ENCODE results near the gene RHOG. TPM values are rescaled to one million over a fixed set of nuclear protein-coding genes. Genes with fewer than 3 reads are reported as not detected.

The RHOG gene
- total RNA-seq, 1 donor from 2014 or later: 23.1 TPM

DNA sequence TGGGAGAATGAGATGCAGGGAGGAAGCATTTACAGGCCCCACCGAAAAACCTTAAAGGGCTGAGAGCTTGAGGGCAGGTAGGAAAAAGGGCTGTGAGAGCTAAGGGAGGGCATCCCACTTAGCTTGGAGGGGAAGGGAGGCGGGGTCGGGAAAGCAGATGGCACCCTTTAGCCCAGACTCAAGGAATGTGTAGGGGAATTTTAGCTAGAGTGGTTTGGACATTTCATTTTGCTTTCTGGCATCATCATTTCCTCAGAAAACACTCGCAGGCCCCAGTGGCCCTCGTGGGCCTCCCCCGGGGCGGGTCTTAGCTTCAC lies 13.9 kb upstream of the RHOG start:
- TF ChIP-seq, protein P1, sequence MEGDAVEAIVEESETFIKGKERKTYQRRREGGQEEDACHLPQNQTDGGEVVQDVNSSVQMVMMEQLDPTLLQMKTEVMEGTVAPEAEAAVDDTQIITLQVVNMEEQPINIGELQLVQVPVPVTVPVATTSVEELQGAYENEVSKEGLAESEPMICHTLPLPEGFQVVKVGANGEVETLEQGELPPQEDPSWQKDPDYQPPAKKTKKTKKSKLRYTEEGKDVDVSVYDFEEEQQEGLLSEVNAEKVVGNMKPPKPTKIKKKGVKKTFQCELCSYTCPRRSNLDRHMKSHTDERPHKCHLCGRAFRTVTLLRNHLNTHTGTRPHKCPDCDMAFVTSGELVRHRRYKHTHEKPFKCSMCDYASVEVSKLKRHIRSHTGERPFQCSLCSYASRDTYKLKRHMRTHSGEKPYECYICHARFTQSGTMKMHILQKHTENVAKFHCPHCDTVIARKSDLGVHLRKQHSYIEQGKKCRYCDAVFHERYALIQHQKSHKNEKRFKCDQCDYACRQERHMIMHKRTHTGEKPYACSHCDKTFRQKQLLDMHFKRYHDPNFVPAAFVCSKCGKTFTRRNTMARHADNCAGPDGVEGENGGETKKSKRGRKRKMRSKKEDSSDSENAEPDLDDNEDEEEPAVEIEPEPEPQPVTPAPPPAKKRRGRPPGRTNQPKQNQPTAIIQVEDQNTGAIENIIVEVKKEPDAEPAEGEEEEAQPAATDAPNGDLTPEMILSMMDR (IDR thresholded peaks at IDR 0.05; ENCODE audit: borderline replicate concordance): no peak
- no peaks in the 10 kb centered on the region for H3K9me3 ChIP-seq (replicated peaks)
- H3K27ac ChIP-seq (replicated peaks): peak overlapping the region; percentile 96
- intact Hi-C loops (cut with micrococcal nuclease): loop anchor here (10.0 kb wide), 1 partner anchor 100 kb away; no protein-coding TSS in a partner anchor
- H3K4me1 ChIP-seq: peaks cover 54% of the 10 kb centered on the region
- H3K36me3 ChIP-seq: no peaks in the 10 kb centered on the region
- no peak for DNase-seq
- H3K27me3 ChIP-seq (ENCODE audit: low read depth): peaks cover 24% of the 10 kb centered on the region
- peak overlapping the region; percentile 92 for H3K4me3 ChIP-seq

- Histone ChIP-seq H3K9me3 (replicated peaks) (no peaks in the 10 kb centered on the region), H3K4me1 (peaks cover 48% of the 10 kb centered on the region), H3K4me3 (peak overlapping the region; percentile 92), H3K36me3 (no peaks in the 10 kb centered on the region), H3K27me3 (ENCODE audit: low read depth) (peaks cover 24% of the 10 kb centered on the region), H3K27ac (replicated peaks) (peak overlapping the region; percentile 96)
- peak; percentile 21 for DNase-seq
- TF ChIP-seq, protein P1 (IDR thresholded peaks at IDR 0.05; ENCODE audit: borderline replicate concordance): no peak
- intact Hi-C loops (cut with micrococcal nuclease): loop anchor here (10.0 kb wide), 1 partner anchor 101 kb away; no protein-coding TSS in a partner anchor
These were observed 13.3 kb upstream of the RHOG start for GRCh38 chr11:3853899-3854659.

- H3K9me3 ChIP-seq (replicated peaks): no peaks in the 10 kb centered on the region
- peaks cover 26% of the 10 kb centered on the region for H3K27me3 ChIP-seq (ENCODE audit: low read depth)
- peaks cover 43% of the 10 kb centered on the region for H3K4me1 ChIP-seq
- intact Hi-C loops (cut with micrococcal nuclease): loop anchor here (10.0 kb wide), 1 partner anchor 101 kb away; no protein-coding TSS in a partner anchor
- DNase-seq: no peak
- H3K36me3 ChIP-seq: no peaks in the 10 kb centered on the region
- TF ChIP-seq, protein P1 (IDR thresholded peaks at IDR 0.05; ENCODE audit: borderline replicate concordance): no peak
- no peak overlapping the region for H3K4me3 ChIP-seq
- H3K27ac ChIP-seq (replicated peaks): no peak overlapping the region
These were observed 12.7 kb upstream of the RHOG start for GRCh38 chr11:3853545-3853842.

- H3K4me3 ChIP-seq: no peak overlapping the region
- TF ChIP-seq, protein P1 (IDR thresholded peaks at IDR 0.05; ENCODE audit: borderline replicate concordance): peak; percentile 79
- no peak for DNase-seq
- intact Hi-C loops (cut with micrococcal nuclease): no loop called here
- no peaks in the 10 kb centered on the region for H3K9me3 ChIP-seq (replicated peaks)
- H3K27me3 ChIP-seq (ENCODE audit: low read depth): peaks cover 50% of the 10 kb centered on the region
- H3K27ac ChIP-seq (replicated peaks): no peak overlapping the region
- no peaks in the 10 kb centered on the region for H3K36me3 ChIP-seq
- peaks cover 3% of the 10 kb centered on the region for H3K4me1 ChIP-seq
These were observed 8.6 kb upstream of the RHOG start for GRCh38 chr11:3849297-3849874.

DNA sequence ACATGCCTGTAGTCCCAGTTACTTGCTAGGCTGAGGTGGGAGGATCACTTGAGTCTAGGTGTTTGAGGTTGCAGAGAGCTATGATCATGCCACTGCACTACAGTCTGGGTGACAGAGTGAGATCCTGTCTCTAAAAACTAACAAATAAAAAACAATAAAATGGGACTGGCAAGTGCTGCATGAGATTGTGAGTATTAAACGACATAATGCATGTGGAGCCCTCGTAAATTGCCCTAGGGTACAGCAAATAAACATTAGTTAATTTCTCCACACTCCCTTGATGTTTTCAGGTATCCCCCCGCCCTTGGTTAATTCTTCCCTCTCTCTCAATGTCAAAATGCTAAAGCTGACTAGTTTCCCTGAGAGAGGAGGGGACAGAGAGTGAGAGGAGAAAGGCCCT lies 4.9 kb upstream of the RHOG start:
- intact Hi-C loops (cut with micrococcal nuclease): no loop called here
- Histone ChIP-seq H3K4me3 (no peak overlapping the region), H3K9me3 (replicated peaks) (no peaks in the 10 kb centered on the region), H3K27ac (replicated peaks) (no peak overlapping the region), H3K27me3 (ENCODE audit: low read depth) (peaks cover 34% of the 10 kb centered on the region), H3K4me1 (peaks cover 10% of the 10 kb centered on the region), H3K36me3 (no peaks in the 10 kb centered on the region)
- TF ChIP-seq, protein P1 (IDR thresholded peaks at IDR 0.05; ENCODE audit: borderline replicate concordance): no peak
- no peak for DNase-seq

Measured in left ventricle myocardium inferior (tissue), 1 donor.